ENCODE results near the gene TMPRSS3.
"Not testable (repeated sequence)": the region's sequence is repeated elsewhere in the genome, so short reads cannot be mapped to it uniquely, and the experiment has no call there.

TMPRSS3 gene

DNA sequence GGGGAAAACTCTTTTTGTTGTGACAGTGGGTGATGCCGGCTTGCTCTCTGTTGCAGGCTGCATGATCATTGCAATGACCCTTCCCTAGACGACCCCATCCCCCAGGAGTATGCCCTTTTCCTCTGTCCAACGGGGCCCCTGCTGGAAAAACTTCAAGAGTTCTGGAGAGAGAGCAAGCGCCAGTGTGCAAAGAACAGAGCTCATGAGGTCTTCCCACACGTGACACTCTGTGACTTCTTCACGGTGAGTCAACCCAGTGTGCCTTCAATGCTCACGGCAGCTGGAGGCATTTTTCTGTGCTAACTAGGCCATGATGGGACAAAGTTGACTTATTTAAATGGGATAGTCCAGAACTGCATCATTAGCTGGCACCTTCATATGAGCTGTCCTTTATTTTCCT lies 13.5 kb upstream of the TMPRSS3 start:
- DNase-seq: no peak

DNA sequence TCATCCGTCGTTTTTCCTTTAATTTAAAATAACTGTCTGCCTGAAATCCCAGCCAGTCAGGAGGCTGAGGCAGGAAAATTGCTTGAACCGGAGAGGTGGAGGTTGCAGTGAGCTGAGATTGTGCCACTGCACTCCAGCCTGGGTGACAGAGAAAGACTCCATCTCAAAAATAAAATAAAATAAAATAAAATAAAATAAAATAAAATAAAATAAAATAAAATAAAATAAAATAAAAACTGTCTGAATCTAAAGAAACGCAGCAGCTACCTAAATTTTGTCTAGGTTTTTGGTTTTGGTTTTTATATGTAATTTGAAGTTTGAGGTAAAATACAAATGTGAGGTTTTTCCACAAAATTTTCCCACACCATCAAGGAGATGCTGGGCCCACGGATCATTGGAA lies 12.9 kb upstream of the TMPRSS3 start:
- DNase-seq: not testable (repeated sequence)

DNA sequence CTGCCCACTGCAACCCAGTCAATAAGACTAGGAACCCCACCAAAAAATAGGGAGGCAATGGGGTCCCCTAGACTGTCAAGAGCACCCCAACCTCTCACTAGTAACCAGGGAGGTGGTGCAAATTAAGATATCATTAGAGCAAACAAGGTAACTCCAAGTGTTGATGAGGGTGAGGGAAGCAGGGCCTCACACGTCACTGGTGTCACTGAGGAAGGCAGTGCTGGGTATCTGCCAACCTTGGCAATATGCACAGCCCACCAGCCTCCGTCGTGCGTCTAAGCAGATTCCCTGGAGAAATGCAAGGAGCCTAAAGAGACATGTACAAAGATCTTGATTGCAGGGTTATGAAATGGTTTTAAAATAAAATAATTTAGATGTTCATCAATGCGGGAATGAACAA lies 11.6 kb upstream of the TMPRSS3 start:
- no peak for DNase-seq

DNA sequence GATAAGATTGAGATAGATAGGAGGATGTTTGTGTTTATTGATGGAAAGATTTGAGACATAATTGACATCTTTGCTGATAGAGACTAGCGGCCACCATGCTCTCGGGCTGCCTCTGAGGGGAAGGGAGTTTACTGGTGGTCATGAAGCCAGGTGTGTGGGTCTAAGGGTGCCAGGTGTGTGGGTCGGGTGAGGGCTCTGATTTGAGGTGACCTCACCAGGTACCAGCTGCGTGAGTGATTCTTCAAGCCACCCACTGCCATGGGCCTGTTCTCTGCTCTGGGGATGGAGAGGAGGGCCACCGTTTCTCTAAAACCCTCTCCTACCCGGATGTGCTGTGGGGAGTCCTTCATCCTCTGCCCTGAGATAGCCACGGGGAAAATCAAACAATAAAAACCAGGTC lies 11.0 kb upstream of the TMPRSS3 start:
- no peak for DNase-seq

DNA sequence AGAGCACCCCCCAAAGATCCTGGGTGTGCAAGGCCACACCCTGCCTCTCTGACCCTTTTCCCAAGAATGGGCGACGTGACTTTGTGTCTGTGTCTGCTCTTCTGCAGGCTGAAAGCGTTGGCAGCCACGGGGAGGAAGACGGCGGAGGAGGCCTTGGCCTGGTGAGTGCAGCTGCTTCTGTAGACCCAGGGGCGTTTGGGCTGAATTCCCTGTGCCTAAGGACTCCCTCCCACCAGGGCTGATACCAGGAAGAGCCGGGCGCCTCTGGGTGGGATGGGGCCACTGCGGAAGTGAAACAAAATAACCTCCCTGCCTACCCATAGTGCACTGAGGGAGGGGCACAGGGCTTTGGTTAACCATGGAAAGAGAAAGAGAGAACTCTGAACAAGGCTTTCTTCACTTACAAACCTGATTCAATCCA lies 10.4 kb upstream of the TMPRSS3 start:
- DNase-seq: no peak

DNA sequence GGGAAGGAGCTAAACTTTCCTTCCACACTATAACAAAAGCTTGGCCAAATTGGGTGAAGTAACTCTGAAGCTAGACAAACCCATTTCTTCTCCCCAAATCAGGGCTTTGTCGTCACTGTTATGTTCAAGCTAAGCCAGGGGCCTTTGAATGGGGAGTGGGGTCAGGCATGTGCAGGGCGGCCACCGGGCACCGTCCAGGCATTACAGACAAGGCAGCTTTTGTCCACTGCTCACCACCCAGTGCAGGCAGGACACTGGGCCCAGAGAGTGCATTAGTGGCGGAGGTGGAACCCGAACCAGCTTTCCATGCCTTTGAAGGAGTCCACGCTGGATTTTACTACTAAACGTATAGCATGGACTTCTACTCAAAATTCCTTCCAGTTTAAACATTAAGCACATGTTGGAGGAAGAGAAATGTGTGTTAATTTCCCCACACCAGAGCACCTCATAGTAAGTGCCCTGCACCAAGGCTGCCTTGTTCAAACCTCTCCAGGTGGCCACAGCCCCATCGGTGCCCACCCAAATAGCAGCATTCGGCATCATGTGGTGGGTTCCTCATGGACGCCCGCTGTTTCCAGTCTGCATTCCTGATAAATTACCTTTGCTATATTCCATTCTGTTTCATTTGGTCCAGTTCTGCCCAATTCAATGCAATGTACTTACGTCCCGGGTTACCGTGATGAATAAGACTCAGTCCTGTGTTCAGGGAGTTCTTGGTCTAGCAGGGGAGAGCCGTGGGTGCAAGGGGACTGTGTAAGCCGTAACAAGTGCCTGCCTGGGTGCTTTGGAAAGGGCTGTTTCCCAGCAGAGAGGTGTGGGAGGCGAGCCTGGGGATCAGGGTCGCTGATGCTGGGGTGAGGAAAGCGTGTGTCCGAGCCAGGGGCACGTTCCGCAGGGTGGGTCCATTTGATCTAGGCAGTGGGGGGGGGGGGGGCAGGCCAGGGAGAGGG lies 9.5 kb upstream of the TMPRSS3 start:
- DNase-seq: no peak

DNA sequence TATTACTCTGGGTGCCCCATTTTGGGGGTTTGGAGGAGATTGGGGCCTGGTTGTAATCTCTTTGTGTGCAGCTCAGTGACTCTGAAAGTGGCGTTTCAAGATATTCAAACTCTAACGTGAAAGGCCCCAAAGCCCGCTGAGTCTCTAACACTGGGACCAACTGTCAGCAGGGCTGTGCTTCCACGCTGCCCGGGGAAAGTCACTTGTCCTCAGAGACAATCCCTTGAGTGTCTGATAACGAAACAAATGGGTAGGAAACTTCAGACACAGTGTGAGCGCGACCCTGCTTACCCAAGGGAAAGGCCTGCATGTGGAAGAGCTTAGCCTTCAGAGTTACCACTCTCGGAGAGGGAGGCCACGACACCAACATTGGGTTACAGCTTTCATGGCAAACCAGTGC lies 8.7 kb upstream of the TMPRSS3 start:
- no peak for DNase-seq

DNA sequence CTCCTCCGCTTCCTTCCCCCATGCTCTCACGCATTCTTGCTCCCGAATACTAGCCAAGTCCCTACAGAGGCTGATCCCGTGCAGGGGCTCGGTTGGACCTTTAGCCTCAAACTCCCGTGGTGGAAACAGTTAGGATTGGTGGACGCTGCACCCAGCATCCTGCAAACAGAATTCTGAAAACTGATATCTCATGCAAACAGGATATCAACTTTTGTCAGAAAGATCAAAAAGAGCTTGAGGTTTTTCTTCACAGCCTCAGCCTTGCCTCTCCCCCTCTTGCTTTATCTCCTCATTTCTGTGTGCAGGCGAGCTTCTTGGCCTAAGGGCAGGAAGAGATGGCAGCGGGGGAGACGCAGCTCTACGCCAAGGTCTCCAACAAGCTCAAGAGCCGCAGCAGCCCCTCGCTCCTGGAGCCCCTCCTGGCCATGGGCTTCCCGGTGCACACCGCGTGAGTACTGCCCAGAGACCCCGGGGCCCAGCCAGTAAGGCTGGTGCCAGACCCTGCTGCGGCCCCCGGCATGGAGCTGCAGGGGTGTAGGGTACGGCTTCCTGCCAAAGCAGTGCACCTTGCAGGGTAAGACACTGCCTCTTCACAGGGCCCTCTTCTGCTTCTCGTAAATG lies 7.9 kb upstream of the TMPRSS3 start, which contains the start of gene UBASH3A:
UBASH3A (plus strand) TSS at position 292 of the 621 bp plus-strand sequence; CDS start at position 336, 44 bp downstream.
- DNase-seq: no peak

DNA sequence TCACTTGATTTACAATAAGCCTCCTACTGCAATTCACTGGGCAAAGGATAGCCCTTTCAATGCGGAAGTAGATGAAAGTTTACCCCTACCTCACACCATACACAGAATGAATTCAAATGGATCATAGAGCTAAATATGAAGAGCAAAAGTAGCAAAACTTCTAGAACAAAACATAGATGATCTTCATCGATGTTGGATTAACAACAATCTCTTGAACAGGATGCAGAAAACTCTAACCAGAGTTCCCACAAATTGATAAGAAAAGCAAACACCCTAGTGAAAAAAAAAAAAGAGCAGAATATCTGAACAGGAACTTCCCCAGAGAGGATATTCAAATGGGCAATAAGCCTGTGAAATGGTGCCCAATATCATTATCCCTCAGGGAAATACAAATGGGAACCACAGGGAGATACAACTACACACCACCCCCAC lies 6.0 kb upstream of the TMPRSS3 start:
- no peak for DNase-seq

DNA sequence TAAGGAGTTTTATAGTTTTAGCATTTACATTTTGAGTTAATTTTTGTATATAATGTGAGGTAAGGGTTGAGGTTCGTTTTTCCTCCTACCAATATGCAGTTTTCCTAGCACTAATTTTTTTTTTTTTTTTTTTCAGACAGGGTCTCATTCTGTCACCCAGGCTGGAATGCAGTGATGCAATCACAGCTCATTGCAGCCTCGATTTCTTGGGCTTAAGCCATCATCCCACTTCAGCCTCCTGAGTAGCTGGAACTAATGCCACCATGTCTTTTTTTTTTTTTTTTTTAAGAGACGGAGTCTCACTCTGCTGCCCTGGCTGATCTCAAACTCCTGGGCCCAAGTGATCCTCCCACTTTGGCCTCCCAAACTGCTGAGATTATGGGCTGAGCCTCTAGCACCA lies 5.3 kb upstream of the TMPRSS3 start:
- no peak for DNase-seq

DNA sequence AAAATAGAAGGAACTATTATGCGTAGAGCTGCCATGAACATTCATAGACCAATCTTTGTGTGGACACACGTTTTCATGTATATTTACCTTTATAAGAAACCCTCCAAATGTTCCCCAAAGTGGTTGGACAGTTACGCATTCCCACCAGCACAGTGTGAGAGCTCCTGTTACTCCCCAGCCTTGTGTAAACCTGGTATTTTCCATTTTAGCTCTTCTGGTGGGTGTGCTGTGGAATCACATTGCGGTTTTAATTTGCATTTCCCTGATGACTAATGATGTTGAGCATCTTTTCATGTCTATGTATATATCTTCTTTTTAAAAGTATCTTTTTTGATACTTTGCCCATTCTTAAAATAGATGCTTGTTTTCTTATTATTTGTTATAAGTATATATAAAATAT lies 4.7 kb upstream of the TMPRSS3 start:
- no peak for DNase-seq

DNA sequence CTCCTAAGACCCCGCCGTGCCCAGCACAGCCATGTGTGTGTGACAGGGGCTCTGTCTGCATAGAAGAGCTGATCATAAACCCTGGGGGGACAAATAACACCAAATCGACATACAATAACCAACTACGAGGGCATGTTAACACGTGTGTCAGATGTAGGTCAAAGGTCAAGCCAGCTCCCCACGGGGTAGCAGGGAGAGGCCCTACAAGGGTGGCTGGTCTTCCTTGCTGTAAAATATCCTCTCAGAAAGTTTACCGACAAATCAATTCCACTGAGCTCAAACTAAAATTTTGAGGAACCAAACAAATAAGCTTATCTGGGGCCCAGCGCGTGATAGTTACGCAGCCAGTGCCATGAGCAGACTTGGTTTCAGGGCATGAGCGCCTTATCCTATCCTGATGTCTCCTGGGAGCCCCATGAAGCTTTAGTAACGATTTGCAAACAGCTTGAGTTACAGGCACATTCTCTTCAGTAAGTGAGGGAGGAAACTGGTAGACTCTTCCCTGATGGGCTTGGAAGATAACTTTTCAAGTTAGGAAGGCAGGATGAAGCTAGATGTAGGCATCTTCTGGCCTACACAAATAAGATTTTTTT lies 2.7 kb upstream of the TMPRSS3 start:
- DNase-seq: no peak

DNA sequence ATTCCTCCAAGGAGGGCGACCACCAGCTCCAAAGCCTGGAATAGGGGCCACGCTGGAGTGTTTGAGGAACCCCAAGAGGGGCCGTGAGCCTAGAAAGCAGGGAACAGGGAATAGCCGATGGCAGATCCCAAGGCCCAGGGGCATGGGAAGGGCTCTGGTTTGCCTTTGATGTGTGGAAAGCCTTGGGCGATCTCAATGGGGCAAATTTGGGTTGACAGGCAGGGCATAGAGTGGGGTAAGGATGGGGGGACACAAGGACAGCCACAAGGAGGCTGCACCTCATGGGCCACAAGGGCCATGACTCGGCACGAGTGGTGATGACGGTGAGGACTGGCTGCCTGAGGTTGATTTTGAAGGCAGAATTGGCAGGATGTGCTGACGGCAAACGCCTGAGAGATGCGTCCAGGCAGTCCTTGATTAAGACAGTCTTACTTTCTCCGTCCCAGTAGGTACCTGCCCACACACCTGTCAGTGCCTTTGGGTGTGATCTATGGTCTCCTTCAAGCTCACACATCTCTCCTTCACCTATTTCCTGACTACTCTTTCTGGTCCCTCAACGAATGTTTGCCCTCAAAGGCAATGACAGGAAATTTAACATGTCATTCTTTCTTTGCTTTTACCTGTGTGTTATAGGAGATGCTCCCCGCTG lies 2.0 kb upstream of the TMPRSS3 start:
- DNase-seq: no peak

DNA sequence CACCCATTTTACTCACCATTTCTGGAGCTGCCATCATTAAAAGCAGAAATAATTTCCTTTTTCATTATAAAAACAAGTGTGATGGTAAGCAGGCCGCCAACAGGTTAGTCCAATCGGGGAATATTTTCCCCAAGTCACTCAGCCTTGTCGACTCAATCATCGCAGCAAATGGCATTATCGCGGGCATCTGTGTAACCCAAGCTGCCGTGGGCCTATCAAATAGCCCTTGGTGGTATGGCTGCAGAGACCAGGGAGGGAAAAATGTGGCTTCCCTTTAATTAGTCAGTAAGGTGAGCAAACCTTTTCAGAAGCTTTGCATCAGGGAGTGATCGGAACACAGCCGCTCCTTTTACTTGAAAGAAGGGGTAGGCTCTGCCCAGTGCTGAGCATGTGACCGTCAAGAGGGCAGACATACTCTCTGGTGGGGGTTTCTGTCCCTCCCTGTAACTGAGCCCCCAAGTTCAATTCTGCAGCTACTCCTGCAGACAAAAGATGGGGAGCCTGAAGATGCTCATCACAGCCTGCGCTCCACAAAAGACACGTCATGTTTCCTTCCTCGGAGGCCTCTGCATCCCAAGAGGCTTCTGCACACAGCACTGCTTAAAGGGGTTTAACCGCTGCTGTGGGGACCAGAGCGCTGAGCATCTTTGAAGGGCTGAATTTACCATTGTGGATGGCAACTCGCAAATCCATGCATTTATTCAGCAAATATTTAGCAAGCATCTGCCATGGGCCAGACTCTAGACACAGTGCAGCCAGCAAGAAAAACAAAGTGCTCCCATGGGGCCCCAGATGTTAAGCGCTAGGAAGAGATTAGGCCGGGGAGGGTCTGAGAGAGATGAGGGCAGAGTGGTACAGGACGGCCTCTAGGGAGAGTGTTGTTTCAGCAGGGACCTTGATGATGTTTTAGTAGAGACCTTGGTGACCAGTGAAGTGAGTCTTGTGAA lies 1.2 kb upstream of the TMPRSS3 start:
- no peak for DNase-seq

DNA sequence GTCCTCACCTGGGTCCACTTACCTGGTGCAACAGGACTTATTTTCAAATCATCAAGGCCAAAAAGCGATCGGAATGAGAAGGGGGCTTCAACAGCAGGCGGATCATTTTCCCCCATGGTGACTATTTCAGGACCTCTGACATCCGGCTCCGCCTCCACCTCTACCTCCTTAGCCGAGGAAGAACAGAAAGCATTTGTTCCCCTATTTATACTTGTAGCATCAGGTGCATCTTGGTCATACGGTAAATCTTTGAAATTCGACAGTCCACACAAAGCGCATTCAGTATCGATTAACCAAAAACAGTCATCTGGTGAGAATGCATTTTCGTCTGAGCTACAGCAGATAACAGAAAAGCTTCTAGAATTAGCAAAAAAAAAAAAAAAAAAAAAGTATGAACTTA lies 550 bp downstream of the TMPRSS3 start:
- DNase-seq: no peak

DNA sequence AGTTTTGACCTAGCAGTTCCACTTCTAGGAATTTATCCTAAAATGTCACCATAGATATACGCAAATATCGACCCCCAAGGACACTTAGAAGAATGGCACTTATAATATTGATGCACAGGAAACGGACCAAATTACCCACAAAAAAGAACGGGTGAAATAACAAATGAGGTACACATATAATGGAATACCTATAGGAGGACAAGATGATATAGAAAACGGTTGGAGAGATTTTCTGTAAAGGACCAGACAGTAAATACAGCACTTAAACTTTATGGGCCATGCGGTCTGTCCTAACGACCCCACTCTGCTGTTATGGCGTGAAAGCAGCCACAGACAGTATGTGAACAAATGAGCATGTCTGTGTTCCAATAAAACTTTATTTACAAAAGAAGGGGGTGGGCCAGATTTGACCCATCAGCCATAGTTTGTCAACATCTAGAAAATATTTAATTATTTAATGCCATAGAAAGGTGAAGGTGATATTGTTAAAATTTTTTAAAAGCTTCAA lies 2.4 kb downstream of the TMPRSS3 start:
- DNase-seq: no peak

DNA sequence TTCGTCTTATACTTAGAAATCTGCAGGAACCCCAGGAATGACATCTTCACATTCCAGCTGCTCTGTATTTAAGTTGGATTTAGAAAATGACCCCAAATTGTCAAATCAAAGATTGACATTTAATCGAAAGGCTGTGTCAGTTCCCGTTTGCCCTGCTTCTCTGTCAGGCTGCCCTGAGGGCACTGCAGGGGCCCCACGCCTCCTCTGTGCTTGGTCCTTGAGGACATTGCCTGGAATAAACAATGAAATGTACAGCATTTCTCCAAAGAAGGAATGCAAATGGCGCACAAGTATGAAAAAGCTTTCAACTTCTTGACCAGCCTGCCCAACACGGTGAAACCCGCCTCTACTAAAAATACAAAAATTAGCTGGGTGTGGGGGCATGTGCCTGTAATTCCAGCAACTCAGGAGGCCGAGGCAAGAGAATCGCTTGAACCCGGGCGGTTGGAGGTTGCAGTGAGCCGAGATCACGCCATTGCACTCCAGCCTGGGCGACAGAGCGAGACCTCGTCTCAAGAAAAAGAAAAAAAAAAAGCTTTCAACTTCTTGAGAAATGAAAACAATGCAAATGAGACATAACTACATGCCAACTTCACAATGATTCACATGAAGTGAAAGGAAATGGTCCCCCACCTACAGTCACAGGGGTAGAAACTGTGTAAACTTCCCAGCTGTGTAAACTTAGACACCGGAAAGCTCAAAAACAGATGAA lies 3.0 kb downstream of the TMPRSS3 start:
- DNase-seq: no peak

DNA sequence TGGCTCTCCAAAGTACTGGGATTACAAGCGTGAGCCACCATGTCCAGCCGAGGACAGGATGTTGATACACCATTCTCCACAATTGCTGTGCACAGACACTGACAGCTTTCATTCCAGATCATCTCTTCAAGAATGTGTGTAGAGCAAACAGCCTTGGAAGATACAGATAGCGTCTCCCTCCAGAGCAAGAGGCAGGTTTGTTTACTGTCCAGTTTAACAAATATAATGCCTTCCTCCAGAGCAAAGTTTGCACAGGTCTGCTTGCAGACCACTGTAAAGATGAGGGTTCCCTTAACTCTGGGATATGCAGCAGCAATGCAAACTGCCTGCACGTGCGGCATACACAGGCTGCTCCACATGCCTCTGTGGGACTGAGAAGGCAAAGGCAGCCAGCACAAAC lies 4.6 kb downstream of the TMPRSS3 start:
- DNase-seq: no peak

DNA sequence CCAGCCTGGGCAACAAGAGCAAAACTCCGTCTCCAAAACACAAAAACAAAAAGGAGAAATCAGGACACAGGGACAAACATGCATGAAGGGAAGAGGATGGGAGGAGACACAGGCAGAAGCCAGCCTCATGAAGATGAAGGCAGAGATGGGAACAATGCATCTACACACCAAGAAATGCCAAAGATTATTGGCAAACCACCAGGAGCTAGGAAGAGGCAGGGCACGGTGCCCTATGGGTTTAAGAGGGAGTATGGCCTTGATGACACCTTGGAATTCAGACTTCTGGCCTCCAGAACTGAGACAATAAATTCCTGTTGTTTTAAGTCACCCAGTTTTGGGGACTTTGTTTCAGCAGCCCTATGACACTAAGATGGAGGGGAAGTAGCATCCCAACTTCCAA lies 5.2 kb downstream of the TMPRSS3 start:
- no peak for DNase-seq

DNA sequence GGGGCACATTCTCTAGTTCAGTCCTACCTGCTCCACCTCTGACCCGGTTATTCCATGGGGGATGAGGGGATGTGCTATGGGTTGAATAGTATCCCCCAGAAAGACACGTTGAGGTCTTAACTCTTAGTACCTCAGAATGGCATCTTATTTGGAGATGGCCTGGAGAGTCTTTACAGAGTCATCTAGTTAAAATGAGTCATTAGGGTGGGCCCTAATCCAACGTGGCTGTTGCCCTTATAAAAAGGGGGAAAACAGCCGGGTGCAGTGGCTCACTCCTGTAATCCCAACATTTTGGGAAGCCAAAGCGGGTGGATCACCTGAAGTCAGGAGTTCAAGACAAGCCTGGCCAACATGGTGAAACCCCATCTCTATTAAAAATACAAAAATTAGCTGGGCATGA lies 5.7 kb downstream of the TMPRSS3 start:
- DNase-seq: no peak

Measured in hypothalamus (tissue), 51 donors.